D341Med (cell line): ENCODE measurements around the gene PDZK1.
"Not testable (repeated sequence)": the region's sequence is repeated elsewhere in the genome, so short reads cannot be mapped to it uniquely, and the experiment has no call there.

Source experiments
- DNase-seq: peaks from one replicate; pipeline ENCODE4 v3.0.0; 2012; ENCODE audit warnings: low spot score

The PDZK1 gene

GRCh38 chr1:145710291-145711027, 3.3 kb upstream of the PDZK1 start:
- no peak for DNase-seq

- DNase-seq, result no peak
These were observed 895 bp upstream of the PDZK1 start for GRCh38 chr1:145708063-145708462.

- no peak for DNase-seq
These were observed 993 bp downstream of the PDZK1 start for GRCh38 chr1:145706086-145706664.

GRCh38 chr1:145705622-145706021, 1.5 kb downstream of the PDZK1 start:
- no peak for DNase-seq

GRCh38 chr1:145702826-145703225, 4.3 kb downstream of the PDZK1 start:
- DNase-seq, result no peak

GRCh38 chr1:145702052-145702451, 5.1 kb downstream of the PDZK1 start:
- DNase-seq, result no peak

GRCh38 chr1:145701306-145701862, 5.8 kb downstream of the PDZK1 start:
- no peak for DNase-seq

GRCh38 chr1:145696630-145696960, 10.6 kb downstream of the PDZK1 start:
- no peak for DNase-seq

- DNase-seq, result no peak
These were observed 11.1 kb downstream of the PDZK1 start for GRCh38 chr1:145695821-145696629.

- no peak for DNase-seq
These were observed 14.3 kb downstream of the PDZK1 start for GRCh38 chr1:145692785-145693443.

- DNase-seq, result no peak
These were observed 16.3 kb downstream of the PDZK1 start for GRCh38 chr1:145690587-145691558.

- no peak for DNase-seq
These were observed 17.2 kb downstream of the PDZK1 start for GRCh38 chr1:145689922-145690321.

- DNase-seq, result no peak
These were observed 18.2 kb downstream of the PDZK1 start for GRCh38 chr1:145688924-145689323.

- no peak for DNase-seq
These were observed 18.8 kb downstream of the PDZK1 start for GRCh38 chr1:145688328-145688727.

- not testable (repeated sequence) for DNase-seq
These were observed 21.1 kb downstream of the PDZK1 start for GRCh38 chr1:145686078-145686477.

GRCh38 chr1:145684858-145685257, 22.3 kb downstream of the PDZK1 start:
- not testable (repeated sequence) for DNase-seq

GRCh38 chr1:145673217-145673616, 34.0 kb downstream of the PDZK1 start:
- not testable (repeated sequence) for DNase-seq

- not testable (repeated sequence) for DNase-seq
These were observed 36.0 kb downstream of the PDZK1 start for GRCh38 chr1:145670995-145671745.

- DNase-seq, result not testable (repeated sequence)
These were observed 42.2 kb downstream of the PDZK1 start for GRCh38 chr1:145665015-145665414.

- not testable (repeated sequence) for DNase-seq
These were observed 44.7 kb downstream of the PDZK1 start for GRCh38 chr1:145662502-145662901.
